ENCODE data around the gene PIF1.

PIF1 gene

GRCh38 chr15:64847876-64848716, 22.6 kb upstream of the PIF1 start:
- in situ Hi-C loops (cut with MboI; ENCODE audit: low sequenced_read_pairs): loop anchor here (5.0 kb wide), 1 partner anchor 49 kb away; no protein-coding TSS in a partner anchor

DNA sequence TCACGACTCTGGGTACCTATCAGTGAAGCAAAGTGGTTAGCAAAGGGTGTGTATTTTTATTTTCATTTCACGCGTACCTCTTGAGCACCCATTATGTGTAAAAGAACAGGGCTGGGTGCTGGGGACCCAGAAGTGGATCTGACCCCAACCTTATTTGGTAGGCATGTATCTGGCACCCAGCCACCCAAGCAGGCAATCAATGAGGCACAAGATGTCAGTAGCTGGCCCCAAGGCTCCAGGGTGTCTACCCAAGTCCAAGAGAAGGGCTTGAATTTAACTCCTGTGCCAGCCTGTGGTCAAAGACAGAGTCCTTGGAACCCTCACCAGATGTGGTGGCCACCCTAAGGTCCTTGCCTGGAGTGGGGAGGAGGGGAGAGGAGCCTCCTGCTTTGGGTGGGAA, 22.0 kb upstream of the PIF1 start:
- in situ Hi-C loops (cut with MboI; ENCODE audit: low sequenced_read_pairs): loop anchor here (5.0 kb wide), 1 partner anchor 50 kb away; no protein-coding TSS in a partner anchor

GRCh38 chr15:64847016-64847415, 21.6 kb upstream of the PIF1 start:
- in situ Hi-C loops (cut with MboI; ENCODE audit: low sequenced_read_pairs): loop anchor here (5.0 kb wide), 1 partner anchor 50 kb away; no protein-coding TSS in a partner anchor

GRCh38 chr15:64845831-64846595, 20.6 kb upstream of the PIF1 start:
- in situ Hi-C loops (cut with MboI; ENCODE audit: low sequenced_read_pairs): loop anchor here (5.0 kb wide), 1 partner anchor 51 kb away; no protein-coding TSS in a partner anchor

DNA sequence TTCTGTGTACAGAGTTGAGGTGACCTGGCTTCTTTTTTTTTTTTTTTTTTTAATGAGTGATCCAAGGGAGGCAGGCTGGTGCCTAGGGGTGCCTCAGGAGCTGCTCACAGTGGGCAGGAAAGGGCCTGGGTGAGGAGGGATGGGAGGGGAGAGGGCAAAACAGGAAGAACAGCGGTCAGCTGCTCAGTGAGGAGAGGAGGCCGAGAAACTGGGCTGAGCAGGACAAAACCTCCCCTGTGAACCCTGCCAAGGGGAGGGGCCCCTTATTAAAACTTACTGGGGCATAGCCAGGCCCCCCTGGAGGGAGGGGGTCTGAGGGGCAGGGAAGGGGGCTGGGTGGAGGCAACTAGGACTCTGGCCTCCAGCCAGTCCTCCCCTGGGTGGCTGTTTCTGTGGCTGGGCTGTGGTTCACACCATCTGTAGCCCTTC, 19.8 kb upstream of the PIF1 start:
- in situ Hi-C loops (cut with MboI; ENCODE audit: low sequenced_read_pairs): loop anchor here (5.0 kb wide), 1 partner anchor 52 kb away; no protein-coding TSS in a partner anchor

- in situ Hi-C loops (cut with MboI; ENCODE audit: low sequenced_read_pairs): loop anchor here (5.0 kb wide), 1 partner anchor 53 kb away; no protein-coding TSS in a partner anchor
Measured at GRCh38 chr15:64844576-64845145, 19.2 kb upstream of the PIF1 start.

- in situ Hi-C loops (cut with MboI; ENCODE audit: low sequenced_read_pairs): no loop called here
Measured at GRCh38 chr15:64843991-64844390, 18.5 kb upstream of the PIF1 start.

DNA sequence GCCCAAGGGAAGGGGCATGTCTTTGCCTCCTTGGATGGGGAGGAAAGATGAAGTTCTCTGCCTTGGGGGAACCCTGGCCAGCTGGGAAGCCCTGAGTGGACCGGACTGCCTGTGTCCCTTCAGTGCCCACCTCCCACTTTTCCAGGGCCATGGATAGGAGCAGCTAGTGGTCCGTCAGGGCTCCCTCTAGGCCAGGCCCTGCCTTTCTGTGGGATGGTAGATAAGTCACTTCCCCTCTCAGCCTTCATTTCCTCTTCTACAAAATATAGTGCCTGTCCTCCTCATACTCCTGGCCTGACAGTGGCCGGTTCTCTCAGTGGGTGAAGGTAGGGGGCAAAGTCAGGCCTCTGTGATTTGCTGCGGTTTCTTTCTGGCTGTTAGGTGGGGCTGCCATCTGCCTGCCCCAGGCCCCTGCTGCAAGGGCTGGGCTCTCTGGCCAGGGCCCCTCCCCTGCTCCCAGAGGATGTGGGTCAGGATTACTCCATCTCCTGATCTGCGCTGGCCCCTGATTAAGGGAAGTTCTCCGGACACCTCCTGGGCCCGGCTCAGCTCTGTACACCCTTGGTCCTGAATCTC, 17.6 kb upstream of the PIF1 start:
- in situ Hi-C loops (cut with MboI; ENCODE audit: low sequenced_read_pairs): no loop called here

- in situ Hi-C loops (cut with MboI; ENCODE audit: low sequenced_read_pairs): no loop called here
Measured at GRCh38 chr15:64842096-64842939, 16.9 kb upstream of the PIF1 start.

DNA sequence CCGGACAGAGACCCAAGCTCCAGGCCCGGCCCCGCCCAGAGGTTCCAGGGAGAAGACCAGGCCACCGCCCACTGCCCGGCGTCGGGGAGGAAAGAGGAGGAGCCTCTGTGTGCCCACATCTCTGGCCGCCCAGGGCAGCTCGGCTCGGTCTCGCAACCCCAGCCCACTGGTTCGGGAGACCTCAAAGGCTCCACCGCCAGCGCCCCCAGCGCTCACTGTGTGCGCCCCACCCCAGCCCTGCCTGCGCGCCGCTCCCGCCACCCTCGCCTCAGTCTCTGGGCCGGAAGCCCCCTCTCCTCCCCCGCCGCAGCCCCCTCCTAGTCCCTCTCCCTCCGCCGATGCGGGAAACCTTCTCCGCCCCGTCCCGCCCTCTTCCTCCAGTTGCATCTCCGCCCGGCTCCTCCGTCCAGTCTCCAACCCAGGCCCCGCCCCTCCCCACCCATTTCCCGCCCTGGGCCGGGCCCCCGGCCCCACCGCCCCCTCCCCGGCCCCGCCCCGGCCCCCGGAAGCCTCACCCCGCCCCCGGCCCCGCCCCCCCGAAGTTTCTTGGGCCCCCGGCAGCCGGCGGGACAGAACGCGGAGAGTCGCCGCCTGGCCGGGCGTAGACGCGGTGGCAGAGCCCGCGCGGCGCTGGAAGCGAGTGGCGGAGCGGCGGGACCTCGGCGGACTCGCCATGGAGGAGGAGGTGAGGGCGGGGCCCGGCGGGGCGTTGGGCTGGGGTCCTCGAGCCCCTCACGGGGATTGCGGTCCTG, 16.1 kb upstream of the PIF1 start, which contains the start of gene PLEKHO2:
TSS of gene PLEKHO2 (plus strand) at position 572 of the 752 bp plus-strand sequence. CDS start at position 674, 102 bp downstream.
- in situ Hi-C loops (cut with MboI; ENCODE audit: low sequenced_read_pairs): no loop called here

- in situ Hi-C loops (cut with MboI; ENCODE audit: low sequenced_read_pairs): no loop called here
Measured at GRCh38 chr15:64841060-64841343, 15.6 kb upstream of the PIF1 start.

- in situ Hi-C loops (cut with MboI; ENCODE audit: low sequenced_read_pairs): no loop called here
Measured at GRCh38 chr15:64837502-64837901, 12.1 kb upstream of the PIF1 start.

GRCh38 chr15:64836023-64836536, 10.6 kb upstream of the PIF1 start:
- in situ Hi-C loops (cut with MboI; ENCODE audit: low sequenced_read_pairs): no loop called here

- in situ Hi-C loops (cut with MboI; ENCODE audit: low sequenced_read_pairs): no loop called here
Measured at GRCh38 chr15:64833690-64834089, 8.2 kb upstream of the PIF1 start.

DNA sequence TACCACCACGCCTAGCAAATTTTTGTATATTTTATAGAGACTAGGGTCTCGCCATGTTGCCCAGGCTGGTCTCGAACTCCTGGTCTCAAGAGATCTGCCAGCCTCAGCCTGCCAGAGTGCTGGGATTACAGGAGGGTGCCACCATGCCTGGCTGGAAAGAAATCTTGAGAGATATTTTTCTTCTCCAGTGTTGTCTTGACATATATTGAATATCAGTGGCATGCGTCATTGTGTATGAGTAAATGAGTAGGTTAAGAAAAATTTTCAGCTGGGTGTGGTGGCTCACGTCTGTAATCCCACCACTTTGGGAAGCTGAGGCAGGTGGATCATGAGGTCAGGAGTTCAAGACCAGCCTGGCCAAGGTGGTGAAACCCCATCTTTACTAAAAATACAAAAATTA, 3.5 kb upstream of the PIF1 start:
- in situ Hi-C loops (cut with MboI; ENCODE audit: low sequenced_read_pairs): no loop called here

DNA sequence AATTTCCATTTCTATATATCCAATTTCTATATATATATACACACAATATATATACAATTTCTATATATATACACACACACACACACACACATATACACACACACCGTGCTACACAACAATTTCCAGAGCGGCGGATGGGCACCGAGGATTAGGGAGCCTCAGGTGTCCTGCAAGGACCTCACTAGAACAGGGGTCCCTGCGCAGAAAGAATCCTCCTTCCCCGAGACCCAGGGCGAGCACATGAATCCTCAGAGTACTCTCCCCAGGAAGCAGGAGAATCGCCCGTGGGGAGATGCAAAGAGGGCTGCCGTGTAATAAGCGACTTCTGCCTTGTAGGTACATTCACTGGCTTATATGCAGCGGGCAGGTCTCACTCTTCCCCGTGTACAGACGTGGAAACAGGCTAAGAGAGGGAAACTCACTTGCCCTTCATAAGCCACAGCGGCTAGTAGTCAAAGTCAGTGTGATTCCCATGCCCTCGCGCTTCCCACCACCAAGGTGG, 467 bp downstream of the PIF1 start:
- in situ Hi-C loops (cut with MboI; ENCODE audit: low sequenced_read_pairs): no loop called here

DNA sequence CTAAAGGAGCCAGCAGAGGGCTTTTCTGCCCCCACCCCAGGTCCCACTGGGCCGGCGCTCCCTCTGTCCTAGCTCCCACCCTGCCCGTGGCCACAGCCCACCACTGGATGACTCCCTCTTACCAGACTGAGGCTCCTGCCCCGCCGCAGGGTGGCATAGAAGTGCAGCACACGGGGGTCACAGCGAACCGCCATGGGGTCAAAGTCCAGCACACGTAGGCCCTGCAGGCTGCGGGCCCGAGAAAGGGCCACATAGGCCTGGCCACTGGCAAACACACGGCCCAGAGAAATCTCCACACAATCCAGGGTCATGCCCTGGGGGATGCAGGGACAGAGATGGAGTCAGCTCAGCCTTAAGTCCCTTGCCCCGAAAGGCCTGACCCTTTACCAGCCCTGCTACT, 9.0 kb downstream of the PIF1 start:
- in situ Hi-C loops (cut with MboI; ENCODE audit: low sequenced_read_pairs): no loop called here

GRCh38 chr15:64814965-64815364, 10.5 kb downstream of the PIF1 start:
- in situ Hi-C loops (cut with MboI; ENCODE audit: low sequenced_read_pairs): loop anchor here (5.0 kb wide), 1 partner anchor 83 kb away; no protein-coding TSS in a partner anchor

DNA sequence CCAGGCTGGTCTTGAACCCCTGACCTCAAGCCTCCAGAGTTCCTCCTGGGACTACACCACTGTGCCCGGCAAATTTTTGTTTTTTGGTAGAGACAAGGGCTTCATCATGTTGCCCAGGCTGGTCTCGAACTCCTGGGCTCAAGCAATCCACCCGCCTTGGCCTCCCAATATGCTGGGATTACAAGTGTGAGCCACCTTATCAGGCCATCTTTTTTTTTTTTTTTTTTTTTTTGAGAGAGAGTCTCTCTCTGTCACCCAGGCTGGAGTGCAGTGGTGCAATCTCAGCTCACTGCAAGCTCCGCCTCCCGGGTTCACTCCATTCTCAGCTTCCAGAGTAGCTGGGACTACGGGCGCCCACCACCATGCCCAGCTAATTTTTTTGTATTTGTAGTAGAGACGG, 11.2 kb downstream of the PIF1 start:
- in situ Hi-C loops (cut with MboI; ENCODE audit: low sequenced_read_pairs): loop anchor here (5.0 kb wide), 1 partner anchor 82 kb away; no protein-coding TSS in a partner anchor
